ENCODE measurements around the gene MACROD1.

GRCh38 chr11:64211181-64211872 is 45.4 kb upstream of the MACROD1 start:
- TF ChIP-seq ZFP36 (IDR thresholded peaks at IDR 0.05; ENCODE audit: low read depth, low read length, partially characterized antibody) (no peak), ETV6 (IDR thresholded peaks at IDR 0.05; ENCODE audit: borderline replicate concordance in 1 of 2, low read depth in 2 of 2, low read length in 1 of 2) (no peak), ETV6 (CRISPR knock-in tag; IDR thresholded peaks at IDR 0.05; ENCODE audit: borderline replicate concordance) (no peak), FOXJ3 (CRISPR knock-in tag; IDR thresholded peaks at IDR 0.05) (no peak), CBFB (CRISPR knock-in tag; IDR thresholded peaks at IDR 0.05) (no peak), SMAD2 (IDR thresholded peaks at IDR 0.05; ENCODE audit: low read depth, low read length) (no peak), ZNF274 (IDR thresholded peaks at IDR 0.05; ENCODE audit: borderline replicate concordance, low read depth, low read length) (no peak)
- TF ChIP-seq, protein P1, sequence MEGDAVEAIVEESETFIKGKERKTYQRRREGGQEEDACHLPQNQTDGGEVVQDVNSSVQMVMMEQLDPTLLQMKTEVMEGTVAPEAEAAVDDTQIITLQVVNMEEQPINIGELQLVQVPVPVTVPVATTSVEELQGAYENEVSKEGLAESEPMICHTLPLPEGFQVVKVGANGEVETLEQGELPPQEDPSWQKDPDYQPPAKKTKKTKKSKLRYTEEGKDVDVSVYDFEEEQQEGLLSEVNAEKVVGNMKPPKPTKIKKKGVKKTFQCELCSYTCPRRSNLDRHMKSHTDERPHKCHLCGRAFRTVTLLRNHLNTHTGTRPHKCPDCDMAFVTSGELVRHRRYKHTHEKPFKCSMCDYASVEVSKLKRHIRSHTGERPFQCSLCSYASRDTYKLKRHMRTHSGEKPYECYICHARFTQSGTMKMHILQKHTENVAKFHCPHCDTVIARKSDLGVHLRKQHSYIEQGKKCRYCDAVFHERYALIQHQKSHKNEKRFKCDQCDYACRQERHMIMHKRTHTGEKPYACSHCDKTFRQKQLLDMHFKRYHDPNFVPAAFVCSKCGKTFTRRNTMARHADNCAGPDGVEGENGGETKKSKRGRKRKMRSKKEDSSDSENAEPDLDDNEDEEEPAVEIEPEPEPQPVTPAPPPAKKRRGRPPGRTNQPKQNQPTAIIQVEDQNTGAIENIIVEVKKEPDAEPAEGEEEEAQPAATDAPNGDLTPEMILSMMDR (IDR thresholded peaks at IDR 0.05 in 2 of 3, conservative IDR thresholded peaks at IDR 0.05 in 1 of 3; ENCODE audit: insufficient read depth in 2 of 3, low read depth in 1 of 3, low read length in 3 of 3), result no peak
